ENCODE measurements around the gene TCP11.
A peak's percentile ranks its signal among the peaks of the same experiment; 100 is the strongest.

Gene TCP11

DNA sequence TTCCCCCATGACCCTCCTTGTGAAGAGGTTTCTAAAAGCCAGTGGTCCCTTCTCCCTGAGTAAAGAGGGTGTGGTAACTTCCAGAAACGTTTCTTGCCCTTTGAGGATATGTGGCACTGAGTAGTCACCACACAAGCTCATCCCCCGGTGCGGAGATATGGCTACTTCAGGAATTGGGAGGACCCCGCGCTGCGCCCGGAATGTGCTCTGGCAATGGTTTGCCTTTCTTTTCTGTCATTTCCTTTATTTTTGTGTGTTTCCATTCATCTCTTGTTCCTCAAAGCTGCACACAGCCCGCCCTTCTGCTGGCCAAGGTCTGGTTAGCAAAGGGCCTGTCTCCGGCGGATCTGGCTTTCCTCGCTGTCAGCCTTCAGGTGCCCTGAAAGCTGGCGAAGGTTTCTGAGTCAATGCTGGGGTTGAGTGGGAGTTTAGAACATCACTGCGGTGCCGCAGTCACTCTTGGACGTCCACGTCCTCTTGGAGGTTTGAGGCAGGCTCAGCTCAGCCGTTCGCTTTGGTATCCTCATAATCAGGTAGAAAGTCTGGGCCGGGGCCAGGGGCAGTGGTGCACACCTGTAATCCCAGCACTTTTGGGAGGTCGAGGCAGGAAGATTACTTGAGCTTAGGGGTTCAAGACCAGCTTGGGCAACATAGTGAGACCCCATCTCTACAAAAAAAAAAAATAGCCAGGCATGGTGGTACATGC, 67.2 kb downstream of the TCP11 start:
- Histone ChIP-seq H3K27ac (no peak overlapping the region), H3K4me1 (no peaks in the 10 kb centered on the region), H3K9me3 (no peaks in the 10 kb centered on the region), H3K27me3 (no peaks in the 10 kb centered on the region), H3K36me3 (peaks cover 38 to 76% (median 42%) of the 10 kb centered on the region in 3 donors), H3K4me3 (no peak overlapping the region)
- DNase-seq = peak in 1 of 2 donors; percentile 48
- intact Hi-C loops (cut with DNase I; ENCODE audit: low total_unique reads) = no loop called here
- TF ChIP-seq, protein P1, sequence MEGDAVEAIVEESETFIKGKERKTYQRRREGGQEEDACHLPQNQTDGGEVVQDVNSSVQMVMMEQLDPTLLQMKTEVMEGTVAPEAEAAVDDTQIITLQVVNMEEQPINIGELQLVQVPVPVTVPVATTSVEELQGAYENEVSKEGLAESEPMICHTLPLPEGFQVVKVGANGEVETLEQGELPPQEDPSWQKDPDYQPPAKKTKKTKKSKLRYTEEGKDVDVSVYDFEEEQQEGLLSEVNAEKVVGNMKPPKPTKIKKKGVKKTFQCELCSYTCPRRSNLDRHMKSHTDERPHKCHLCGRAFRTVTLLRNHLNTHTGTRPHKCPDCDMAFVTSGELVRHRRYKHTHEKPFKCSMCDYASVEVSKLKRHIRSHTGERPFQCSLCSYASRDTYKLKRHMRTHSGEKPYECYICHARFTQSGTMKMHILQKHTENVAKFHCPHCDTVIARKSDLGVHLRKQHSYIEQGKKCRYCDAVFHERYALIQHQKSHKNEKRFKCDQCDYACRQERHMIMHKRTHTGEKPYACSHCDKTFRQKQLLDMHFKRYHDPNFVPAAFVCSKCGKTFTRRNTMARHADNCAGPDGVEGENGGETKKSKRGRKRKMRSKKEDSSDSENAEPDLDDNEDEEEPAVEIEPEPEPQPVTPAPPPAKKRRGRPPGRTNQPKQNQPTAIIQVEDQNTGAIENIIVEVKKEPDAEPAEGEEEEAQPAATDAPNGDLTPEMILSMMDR (IDR thresholded peaks at IDR 0.05) = no peak

DNA sequence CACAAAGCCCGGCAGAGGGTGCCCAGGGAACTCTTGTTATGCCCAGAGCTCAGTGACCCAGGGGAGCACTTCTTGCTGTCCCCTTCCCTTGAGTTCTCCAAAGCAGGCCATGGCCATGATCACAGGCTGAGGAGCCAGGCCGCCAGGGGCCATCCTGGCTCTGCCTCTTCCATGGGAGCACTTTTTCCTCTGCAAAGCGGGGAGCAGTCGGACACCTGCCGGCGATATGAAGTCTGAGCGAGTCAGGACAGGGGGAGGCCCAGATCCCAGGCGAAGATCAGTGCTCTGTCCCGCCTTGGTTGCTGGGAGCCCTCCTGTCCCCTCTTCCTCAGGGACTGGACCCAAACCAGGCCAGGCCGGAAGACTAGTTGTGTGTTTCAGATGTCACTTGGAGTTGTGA, 67.9 kb downstream of the TCP11 start:
- H3K27ac ChIP-seq = no peak overlapping the region
- peaks cover 31 to 70% (median 35%) of the 10 kb centered on the region in 3 donors for H3K36me3 ChIP-seq
- no peaks in the 10 kb centered on the region for H3K9me3 ChIP-seq
- H3K4me1 ChIP-seq = no peaks in the 10 kb centered on the region
- intact Hi-C loops (cut with DNase I; ENCODE audit: low total_unique reads) = no loop called here
- H3K4me3 ChIP-seq = no peak overlapping the region
- TF ChIP-seq, protein P1 (IDR thresholded peaks at IDR 0.05) = no peak
- DNase-seq = no peak
- H3K27me3 ChIP-seq = no peaks in the 10 kb centered on the region

DNA sequence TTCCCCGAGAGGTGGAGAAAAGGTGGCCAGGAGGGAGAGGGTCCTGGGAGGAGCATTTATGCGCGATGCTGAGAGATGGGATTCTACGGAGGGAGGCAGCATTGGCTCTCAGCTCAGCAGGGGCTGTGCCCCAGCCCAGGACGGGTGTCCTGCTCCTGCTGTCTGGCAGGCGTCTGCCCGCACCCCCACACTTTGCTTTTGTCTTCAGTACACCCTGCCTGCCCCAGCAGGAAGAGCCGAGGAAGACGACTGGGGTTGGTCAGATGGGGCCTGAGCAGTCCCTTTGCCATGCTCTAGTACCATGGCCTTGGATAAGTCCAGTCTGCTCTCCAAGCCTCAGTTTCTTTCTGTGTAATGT, 68.5 kb downstream of the TCP11 start:
- peaks cover 25 to 65% (median 30%) of the 10 kb centered on the region in 3 donors for H3K36me3 ChIP-seq
- DNase-seq = no peak
- no peak overlapping the region for H3K4me3 ChIP-seq
- no peaks in the 10 kb centered on the region for H3K27me3 ChIP-seq
- no peaks in the 10 kb centered on the region for H3K9me3 ChIP-seq
- TF ChIP-seq, protein P1 (IDR thresholded peaks at IDR 0.05) = no peak
- intact Hi-C loops (cut with DNase I; ENCODE audit: low total_unique reads) = no loop called here
- no peaks in the 10 kb centered on the region for H3K4me1 ChIP-seq
- no peak overlapping the region for H3K27ac ChIP-seq

DNA sequence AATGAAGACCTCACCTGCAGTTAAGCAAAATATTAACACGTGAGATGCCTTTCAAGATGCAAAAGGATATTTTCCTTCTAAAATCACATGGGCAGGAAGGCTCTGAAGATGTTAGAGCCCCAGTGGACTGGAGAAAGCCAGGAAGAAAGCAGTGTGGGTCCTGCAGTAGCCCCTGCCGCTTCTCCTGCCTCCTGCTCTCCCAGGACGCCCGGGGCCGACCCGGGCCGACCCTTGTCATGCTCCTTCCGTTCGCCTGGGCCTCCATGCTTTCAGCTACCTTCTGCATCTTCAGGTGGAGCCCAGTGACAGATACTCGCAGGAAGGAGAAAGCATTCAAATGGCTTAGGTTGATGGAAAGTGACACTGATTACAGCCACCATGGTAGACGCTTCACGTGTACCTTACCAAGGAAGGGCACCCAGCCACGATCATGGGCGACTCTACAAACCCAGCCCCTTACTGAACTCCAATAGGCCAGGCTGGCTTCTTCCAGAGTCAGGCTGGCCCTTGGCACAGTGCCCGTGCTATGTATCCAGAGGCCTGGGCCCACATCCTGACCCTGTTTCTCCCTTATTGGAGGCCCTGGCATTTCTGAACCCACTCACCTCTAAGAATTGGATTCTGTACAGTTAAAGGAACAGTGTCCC, 69.0 kb downstream of the TCP11 start:
- H3K4me1 ChIP-seq = no peaks in the 10 kb centered on the region
- TF ChIP-seq, protein P1 (IDR thresholded peaks at IDR 0.05) = no peak
- no peak overlapping the region for H3K4me3 ChIP-seq
- H3K9me3 ChIP-seq = no peaks in the 10 kb centered on the region
- intact Hi-C loops (cut with DNase I; ENCODE audit: low total_unique reads) = no loop called here
- no peak for DNase-seq
- no peak overlapping the region for H3K27ac ChIP-seq
- H3K27me3 ChIP-seq = no peaks in the 10 kb centered on the region
- peaks cover 24 to 62% (median 29%) of the 10 kb centered on the region in 3 donors for H3K36me3 ChIP-seq

DNA sequence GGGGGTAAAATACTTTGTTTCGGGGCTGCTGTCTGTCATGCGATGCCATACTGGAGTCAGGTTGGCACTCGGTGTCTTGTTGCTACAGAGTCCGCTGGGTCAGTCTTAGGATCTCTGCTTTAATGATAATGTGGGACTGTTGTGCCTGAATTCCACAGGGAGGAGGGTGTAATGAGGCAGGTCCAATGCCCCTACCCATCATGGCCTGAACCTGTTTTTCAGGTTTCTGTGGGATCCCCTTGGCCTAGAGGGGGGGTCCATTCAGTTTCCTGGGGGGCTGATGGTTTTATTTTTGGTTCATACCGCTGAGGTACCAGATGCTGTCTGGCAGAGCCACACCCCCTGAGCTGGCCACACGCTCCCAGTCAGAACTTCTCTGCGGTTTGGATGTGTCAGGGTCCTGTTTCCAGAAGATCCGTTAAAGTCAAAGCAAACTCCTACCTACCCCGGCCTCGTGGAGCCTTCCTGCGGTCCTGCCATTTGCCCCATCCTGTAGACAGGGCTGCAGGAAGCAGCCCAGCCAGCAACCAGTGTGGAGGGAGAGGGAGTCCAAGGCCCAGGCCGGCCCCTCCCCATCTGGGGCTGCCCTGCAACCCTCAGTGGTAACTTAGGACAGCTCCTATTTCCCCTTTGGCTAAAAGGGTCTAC, 69.7 kb downstream of the TCP11 start:
- no peak overlapping the region for H3K27ac ChIP-seq
- no peaks in the 10 kb centered on the region for H3K27me3 ChIP-seq
- H3K4me3 ChIP-seq = no peak overlapping the region
- H3K9me3 ChIP-seq = no peaks in the 10 kb centered on the region
- TF ChIP-seq, protein P1 (IDR thresholded peaks at IDR 0.05) = no peak
- DNase-seq = no peak
- no peaks in the 10 kb centered on the region for H3K4me1 ChIP-seq
- intact Hi-C loops (cut with DNase I; ENCODE audit: low total_unique reads) = no loop called here
- H3K36me3 ChIP-seq = peaks cover 24 to 64% (median 35%) of the 10 kb centered on the region in 3 donors

All from tibial artery (tissue), 4 donors.